H9 (cell line): ENCODE results near the gene LRRC8E. TPM values are rescaled to one million over a fixed set of nuclear protein-coding genes. Genes with fewer than 3 reads are reported as not detected.

Source experiments
- DNase-seq: peaks from one replicate; pipeline ENCODE4 v3.0.0-alpha.2; 2017
- H2AFZ ChIP-seq: one replicate; pipeline ENCODE4 v1.6.1; 2013; ENCODE audit warnings: mild to moderate bottlenecking, low read length, control low read depth, moderate library complexity
- H2AK5ac ChIP-seq: 2 replicates; pipeline ENCODE4 v1.6.1; 2013; ENCODE audit warnings: low read length, control low read depth, mixed read lengths; ENCODE audit not compliant: insufficient read length
- H2BK120ac ChIP-seq: one replicate; pipeline ENCODE4 v1.6.1; 2013; ENCODE audit warnings: low read depth, mild to moderate bottlenecking, low read length, control low read depth, inconsistent platforms; ENCODE audit not compliant: poor library complexity, severe bottlenecking
- H2BK12ac ChIP-seq: 2 replicates; pipeline ENCODE4 v1.6.1; 2013; ENCODE audit warnings: low read length, control low read depth, mixed read lengths, low read depth; ENCODE audit not compliant: insufficient read length
- H2BK15ac ChIP-seq: 2 replicates; pipeline ENCODE4 v1.6.1; 2013; ENCODE audit warnings: low read depth, low read length, control low read depth
- H2BK20ac ChIP-seq: one replicate; pipeline ENCODE4 v1.6.1; 2013; ENCODE audit warnings: low read depth, mild to moderate bottlenecking, low read length, control low read depth, inconsistent platforms; ENCODE audit not compliant: poor library complexity, severe bottlenecking
- H2BK5ac ChIP-seq: 2 replicates; pipeline ENCODE4 v1.6.1; 2013; ENCODE audit warnings: low read length, control low read depth, mixed read lengths; ENCODE audit not compliant: insufficient read length
- H3K14ac ChIP-seq: 2 replicates; pipeline ENCODE4 v1.6.1; 2013; ENCODE audit warnings: low read length, control low read depth; ENCODE audit not compliant: insufficient read depth
- H3K18ac ChIP-seq: 2 replicates; pipeline ENCODE4 v1.6.1; 2013; ENCODE audit warnings: low read depth, mild to moderate bottlenecking, mixed read lengths, low read length, control low read depth; ENCODE audit not compliant: insufficient read length
- H3K23ac ChIP-seq: 2 replicates; pipeline ENCODE4 v1.6.1; 2013; ENCODE audit warnings: low read length, control low read depth, mixed read lengths, low read depth; ENCODE audit not compliant: insufficient read length
- H3K23me2 ChIP-seq: 2 replicates; pipeline ENCODE4 v1.6.1; 2013; ENCODE audit warnings: low read depth, mild to moderate bottlenecking, mixed read lengths, low read length, control low read depth; ENCODE audit not compliant: insufficient read length, poor library complexity, severe bottlenecking
- H3K27ac ChIP-seq: 2 replicates; pipeline ENCODE4 v1.5.1; 2013; ENCODE audit warnings: low read length, control low read depth, mixed read lengths, low read depth; ENCODE audit not compliant: insufficient read length
- H3K27me3 ChIP-seq: 2 replicates; pipeline ENCODE4 v1.6.1; 2013; ENCODE audit warnings: low read length, control low read depth, inconsistent platforms; ENCODE audit not compliant: insufficient read depth
- H3K4ac ChIP-seq: 2 replicates; pipeline ENCODE4 v1.6.1; 2013; ENCODE audit warnings: low read depth, mild to moderate bottlenecking, control low read depth, inconsistent platforms, low read length, moderate library complexity
- H3K4me1 ChIP-seq: 2 replicates; pipeline ENCODE4 v1.6.1; 2013; ENCODE audit warnings: low read length, control low read depth, inconsistent platforms; ENCODE audit not compliant: insufficient read depth
- H3K4me2 ChIP-seq: 2 replicates; pipeline ENCODE4 v1.6.1; 2013; ENCODE audit warnings: low read length, control low read depth, mixed read lengths; ENCODE audit not compliant: insufficient read length, insufficient read depth
- H3K56ac ChIP-seq: 2 replicates; pipeline ENCODE4 v1.6.1; 2013; ENCODE audit warnings: low read depth, mild to moderate bottlenecking, mixed read lengths, low read length, control low read depth; ENCODE audit not compliant: insufficient read length
- H3K79me1 ChIP-seq: 2 replicates; pipeline ENCODE4 v1.6.1; 2013; ENCODE audit warnings: low read depth, mild to moderate bottlenecking, moderate library complexity, low read length, control low read depth, inconsistent platforms; ENCODE audit not compliant: insufficient read depth, poor library complexity, severe bottlenecking
- H3K79me2 ChIP-seq: 2 replicates; pipeline ENCODE4 v1.6.1; 2013; ENCODE audit warnings: low read length, control low read depth, inconsistent platforms; ENCODE audit not compliant: insufficient read depth
- H3K9ac ChIP-seq: 2 replicates; pipeline ENCODE4 v1.6.1; 2013; ENCODE audit warnings: low read length, control low read depth, mixed read lengths; ENCODE audit not compliant: insufficient read length; ENCODE audit errors: extremely low read depth
- H3K9me3 ChIP-seq: one replicate; pipeline ENCODE4 v1.6.1; 2013; ENCODE audit warnings: low read depth, low read length, inconsistent platforms; ENCODE audit not compliant: control insufficient read depth
- H3T11ph ChIP-seq: one replicate; pipeline ENCODE4 v1.6.1; 2013; ENCODE audit warnings: mild to moderate bottlenecking, low read length, control low read depth, inconsistent platforms
- H4K20me1 ChIP-seq: one replicate; pipeline ENCODE4 v1.6.1; 2013; ENCODE audit not compliant: control insufficient read depth, insufficient read length, insufficient read depth
- H4K5ac ChIP-seq: 2 replicates; pipeline ENCODE4 v1.6.1; 2013; ENCODE audit warnings: low read depth, mild to moderate bottlenecking, mixed read lengths, low read length, control low read depth; ENCODE audit not compliant: insufficient read length
- H4K8ac ChIP-seq: replicated peaks from 2 replicates; pipeline ENCODE4 v1.6.1; 2013; ENCODE audit warnings: low read length, control low read depth, mixed read lengths, low read depth; ENCODE audit not compliant: insufficient read length
- H4K91ac ChIP-seq: 2 replicates; pipeline ENCODE4 v1.6.1; 2013; ENCODE audit warnings: low read depth, mild to moderate bottlenecking, moderate library complexity, mixed read lengths, low read length, control low read depth; ENCODE audit not compliant: insufficient read length
- H3K27ac Mint-ChIP-seq, 3 experiments: 2 replicates in 2 of 3; 3 replicates in 1 of 3; pipeline ENCODE4 v1.8.0; 2020 to 2021; ENCODE audit warnings: mixed read lengths in 3 of 3, mild to moderate bottlenecking in 1 of 3, moderate library complexity in 1 of 3
- H3K27me3 Mint-ChIP-seq: 2 replicates; pipeline ENCODE4 v1.8.0; 2021; ENCODE audit warnings: low read depth, mild to moderate bottlenecking, moderate library complexity, mixed read lengths
- H3K36me3 Mint-ChIP-seq, 3 experiments: 2 replicates in 2 of 3; 3 replicates in 1 of 3; pipeline ENCODE4 v1.8.0; 2020 to 2021; ENCODE audit warnings: low read depth in 3 of 3, mixed read lengths in 3 of 3; ENCODE audit not compliant: insufficient read depth in 1 of 3
- H3K4me1 Mint-ChIP-seq, 2 experiments: 2 replicates each; pipeline ENCODE4 v1.8.0; 2020; ENCODE audit warnings: mixed read lengths in 2 of 2
- H3K4me3 Mint-ChIP-seq, 2 experiments: 2 replicates in 1 of 2; 3 replicates in 1 of 2; pipeline ENCODE4 v1.8.0; 2020 to 2021; ENCODE audit warnings: mild to moderate bottlenecking in 2 of 2, mixed read lengths in 2 of 2, moderate library complexity in 1 of 2
- H3K9me3 Mint-ChIP-seq, 2 experiments: 2 replicates in 1 of 2; 3 replicates in 1 of 2; pipeline ENCODE4 v1.8.0; 2020; ENCODE audit warnings: mild to moderate bottlenecking in 2 of 2, mixed read lengths in 2 of 2, moderate library complexity in 1 of 2
- WGBS: extraction: QIAGEN DNeasy Blood & Tissue Kit; methylation state at CpG from one replicate; pipeline ENCODE4 v1.1.7; 2013; ENCODE audit warnings: missing lambda C conversion rate, low lambda C conversion rate, mixed read lengths; ENCODE audit not compliant: insufficient read length; ENCODE audit errors: extremely low coverage; 5-methylcytosine and 5-hydroxymethylcytosine counted together
- total RNA-seq: library from RNA; stranded (reverse); gene quantifications from 2 replicates; pipeline ENCODE4 v1.2.1, GENCODE V29; 2021
- TF ChIP-seq, protein P1 (sequence below): fragments of 200-600 bp; sonication (generic); conservative IDR thresholded peaks from 3 replicates; pipeline ENCODE4 v1.8.0; 2021; ENCODE audit warnings: antibody characterized with exemption, mild to moderate bottlenecking

Gene LRRC8E
- total RNA-seq, 1 experiment from 2014 or later = 4.8 TPM

DNA sequence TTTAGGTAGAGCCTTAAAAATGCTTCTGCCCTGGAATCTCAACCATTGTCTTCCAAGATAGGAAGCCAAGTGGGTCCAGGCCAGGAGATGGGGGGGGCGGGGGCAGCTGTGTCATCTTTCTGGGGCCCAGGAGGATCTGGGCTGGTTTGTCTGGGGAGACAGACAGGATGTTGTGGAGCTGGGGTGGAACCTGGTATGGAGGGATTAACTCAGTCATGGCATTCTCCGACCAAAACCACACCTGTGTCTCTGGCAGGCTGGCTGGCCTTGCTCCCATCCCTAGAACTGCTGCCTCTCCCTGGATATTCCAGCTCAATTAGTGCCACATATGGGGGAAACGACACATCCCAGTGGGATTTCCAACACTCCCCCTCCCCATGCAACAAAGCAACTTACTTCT, 12.6 kb downstream of the LRRC8E start:
- H3K23me2 ChIP-seq = peaks cover 16% of the 10 kb centered on the region
- H3K27me3 ChIP-seq = no peaks in the 10 kb centered on the region
- no peaks in the 10 kb centered on the region for H3K79me1 ChIP-seq
- H2AK5ac ChIP-seq = no peak overlapping the region
- H2BK20ac ChIP-seq = no peak overlapping the region
- H2BK120ac ChIP-seq = no peak overlapping the region
- H3K27ac ChIP-seq = no peak overlapping the region
- no peak overlapping the region for H3K4me2 ChIP-seq
- Mint-ChIP-seq H3K27me3 (peaks cover 3% of the 10 kb centered on the region; the same call in 1 of the 2 replicates), H3K9me3 (no peaks in the 10 kb centered on the region; a peak in 3 of 5 replicates), H3K4me3 (no peak overlapping the region), H3K4me1 (peaks cover 15 to 24% of the 10 kb centered on the region in 2 experiments), H3K36me3 (peaks cover 13 to 26% (median 16%) of the 10 kb centered on the region in 3 experiments), H3K27ac (no peak overlapping the region)
- no peak overlapping the region for H3K9ac ChIP-seq
- no peak for DNase-seq
- no peaks in the 10 kb centered on the region for H3K9me3 ChIP-seq
- H4K8ac ChIP-seq = no peak overlapping the region
- H3K14ac ChIP-seq = no peak overlapping the region
- H3K23ac ChIP-seq = no peak overlapping the region
- no peak overlapping the region for H3K4ac ChIP-seq
- no peaks in the 10 kb centered on the region for H4K20me1 ChIP-seq
- H2BK5ac ChIP-seq = no peak overlapping the region
- no peak overlapping the region for H4K5ac ChIP-seq
- TF ChIP-seq, protein P1, sequence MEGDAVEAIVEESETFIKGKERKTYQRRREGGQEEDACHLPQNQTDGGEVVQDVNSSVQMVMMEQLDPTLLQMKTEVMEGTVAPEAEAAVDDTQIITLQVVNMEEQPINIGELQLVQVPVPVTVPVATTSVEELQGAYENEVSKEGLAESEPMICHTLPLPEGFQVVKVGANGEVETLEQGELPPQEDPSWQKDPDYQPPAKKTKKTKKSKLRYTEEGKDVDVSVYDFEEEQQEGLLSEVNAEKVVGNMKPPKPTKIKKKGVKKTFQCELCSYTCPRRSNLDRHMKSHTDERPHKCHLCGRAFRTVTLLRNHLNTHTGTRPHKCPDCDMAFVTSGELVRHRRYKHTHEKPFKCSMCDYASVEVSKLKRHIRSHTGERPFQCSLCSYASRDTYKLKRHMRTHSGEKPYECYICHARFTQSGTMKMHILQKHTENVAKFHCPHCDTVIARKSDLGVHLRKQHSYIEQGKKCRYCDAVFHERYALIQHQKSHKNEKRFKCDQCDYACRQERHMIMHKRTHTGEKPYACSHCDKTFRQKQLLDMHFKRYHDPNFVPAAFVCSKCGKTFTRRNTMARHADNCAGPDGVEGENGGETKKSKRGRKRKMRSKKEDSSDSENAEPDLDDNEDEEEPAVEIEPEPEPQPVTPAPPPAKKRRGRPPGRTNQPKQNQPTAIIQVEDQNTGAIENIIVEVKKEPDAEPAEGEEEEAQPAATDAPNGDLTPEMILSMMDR = no peak
- no CpG with 5 or more reads among the region's 3 CpGs for WGBS
- H2BK12ac ChIP-seq = no peak overlapping the region
- H4K91ac ChIP-seq = no peak overlapping the region
- peaks cover 6% of the 10 kb centered on the region; the same call in 1 of the 2 replicates for H3K79me2 ChIP-seq
- no peak overlapping the region for H3K56ac ChIP-seq
- H3T11ph ChIP-seq = no peak overlapping the region
- no peak overlapping the region for H2AFZ ChIP-seq
- H2BK15ac ChIP-seq = no peak overlapping the region
- no peak overlapping the region for H3K18ac ChIP-seq
- 0 out of 2 replicates have a peak, but pooled peaks cover 4% of the 10 kb centered on the region for H3K4me1 ChIP-seq
